Sigmoid colon (tissue), 4 donors: ENCODE data around the gene TTF1.

Experiments
- CTCF ChIP-seq, 4 experiments: fragments of 450-650 bp in 3 of 4; fragments of 200-600 bp in 1 of 4; IDR thresholded peaks; one replicate each; pipeline ENCODE4 v1.5.1; 2016 to 2019; ENCODE audit warnings: antibody characterized with exemption in 4 of 4, mild to moderate bottlenecking in 3 of 4, moderate library complexity in 2 of 4
- POLR2A ChIP-seq, 2 donors: fragments of 450-650 bp; IDR thresholded peaks; one replicate each; pipeline ENCODE4 v1.6.1; 2016; ENCODE audit warnings: antibody characterized with exemption in 2 of 2, mild to moderate bottlenecking in 2 of 2, moderate library complexity in 2 of 2
- POLR2AphosphoS5 ChIP-seq, 4 donors: sonication (generic); formaldehyde crosslinking; IDR thresholded peaks; one replicate each; pipeline ENCODE4 v1.6.1; 2017; ENCODE audit warnings: antibody characterized with exemption in 4 of 4

GRCh38 chr9:132390966-132391365 is 15.7 kb downstream of the TTF1 start:
- TF ChIP-seq CTCF (IDR thresholded peaks at IDR 0.05), result no peak
- no peak for TF ChIP-seq POLR2AphosphoS5 (IDR thresholded peaks at IDR 0.05)
- no peak for TF ChIP-seq POLR2A (IDR thresholded peaks at IDR 0.05)
